ENCODE data around the gene PRKN.
"Not testable (repeated sequence)": the region's sequence is repeated elsewhere in the genome, so short reads cannot be mapped to it uniquely, and the experiment has no call there.

PRKN gene

DNA sequence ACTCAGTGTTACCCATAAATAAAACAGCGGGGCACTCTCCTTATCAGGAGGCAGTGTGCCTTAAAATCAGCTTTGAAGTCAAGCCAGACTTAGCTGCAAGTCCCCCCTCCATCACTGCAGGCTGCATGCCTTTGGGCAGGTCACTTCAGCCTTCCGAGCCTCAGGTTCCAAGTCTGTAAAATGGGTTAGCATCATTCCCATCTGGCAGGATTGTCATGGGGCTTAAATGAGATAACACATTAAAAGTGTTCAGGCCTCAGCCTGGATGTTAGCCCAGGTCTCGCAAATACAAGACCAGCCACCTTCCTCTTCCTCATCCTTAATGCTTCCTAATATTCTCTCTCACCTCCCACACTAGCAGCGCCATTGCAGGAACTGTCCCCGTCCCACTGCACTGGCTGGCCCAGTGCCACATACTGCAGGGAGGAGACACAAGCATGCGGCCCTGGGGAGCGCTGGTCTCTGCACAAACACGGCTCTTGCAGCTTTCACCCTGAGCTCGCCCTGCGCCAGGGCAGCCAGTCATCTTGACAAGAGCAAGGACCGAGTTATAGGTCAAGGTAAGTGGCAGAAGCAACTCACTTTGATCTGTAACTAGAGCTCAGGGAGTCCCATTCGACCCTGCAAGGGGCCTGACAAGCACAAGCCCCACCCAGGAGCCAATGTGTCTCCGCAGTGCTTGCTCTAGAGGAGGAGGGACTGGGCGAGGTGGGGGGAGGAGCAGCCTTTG, 889.1 kb downstream of the PRKN start:
- DNase-seq (ENCODE audit: low read depth) = no peak

DNA sequence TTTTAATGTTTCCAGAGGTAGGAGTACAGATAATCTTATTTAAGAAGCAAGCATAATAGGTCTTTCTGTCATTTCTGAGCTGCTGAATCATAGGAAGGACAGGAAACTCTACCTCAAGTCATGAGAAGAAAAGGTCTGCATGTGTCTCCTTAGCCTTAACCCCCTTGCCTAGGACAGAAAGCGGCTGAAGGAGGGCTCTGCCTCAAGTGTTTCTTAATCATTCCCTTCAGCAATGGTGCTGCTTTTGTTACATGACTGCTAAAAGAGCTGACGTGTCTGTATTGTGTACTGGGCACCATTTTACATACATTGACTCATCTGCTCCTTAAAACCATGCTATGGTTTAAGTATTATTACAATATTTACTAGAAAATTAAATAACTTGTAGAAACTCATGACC, 889.7 kb downstream of the PRKN start:
- peak; percentile 1 for DNase-seq (ENCODE audit: low read depth)

DNA sequence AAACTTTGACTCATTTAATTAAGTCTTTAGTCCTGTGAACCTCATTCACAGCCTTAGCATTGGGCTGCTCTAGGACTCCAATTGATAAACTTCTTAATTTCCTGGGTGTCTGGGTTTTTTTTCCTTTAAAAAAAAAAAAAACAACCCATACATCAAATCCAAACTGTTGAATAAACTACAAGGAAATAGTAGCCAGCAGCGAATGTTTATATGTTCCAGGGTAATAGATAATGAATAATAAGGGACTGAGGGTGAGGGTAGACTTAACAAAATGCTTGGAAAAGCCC, 890.2 kb downstream of the PRKN start:
- no peak for DNase-seq (ENCODE audit: low read depth)

DNA sequence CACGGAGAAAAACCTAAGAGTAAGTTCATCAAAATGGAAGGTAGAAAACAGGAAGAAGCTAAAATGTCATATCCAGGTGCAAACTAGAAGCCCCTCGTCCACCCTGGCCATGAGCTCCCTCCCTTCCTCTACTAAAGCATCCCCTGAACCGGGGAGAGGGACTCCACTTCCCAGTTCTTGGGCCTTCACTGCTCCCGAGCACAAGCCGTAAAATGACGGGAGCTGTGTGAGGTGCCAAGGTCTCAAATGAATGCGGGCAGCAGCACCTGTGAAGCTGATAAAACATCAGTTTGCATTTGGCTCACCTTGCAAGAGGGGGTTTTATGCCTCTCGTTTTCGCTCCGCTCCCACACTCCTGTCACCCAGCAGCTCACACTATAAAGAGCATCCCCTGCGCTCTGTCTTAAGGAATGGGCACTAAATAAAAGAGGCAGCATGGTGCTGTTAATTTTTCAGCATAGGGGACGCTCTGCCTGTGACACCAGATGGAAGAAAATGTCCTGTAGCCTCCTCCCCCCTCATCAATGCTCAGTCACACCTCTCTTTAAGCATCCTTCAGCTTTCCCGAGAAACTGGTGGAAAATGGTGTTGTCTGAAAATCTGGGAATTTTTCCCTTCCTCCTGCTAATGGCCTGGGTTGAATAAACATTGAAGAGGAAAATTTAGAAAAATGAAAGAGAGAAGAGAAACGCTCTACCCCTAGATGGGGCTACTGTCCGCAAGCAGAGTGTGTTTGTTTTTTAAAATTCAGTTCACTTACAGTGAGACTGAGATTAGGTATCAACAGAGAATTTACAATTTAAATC, 890.7 kb downstream of the PRKN start:
- peak; percentile 1 for DNase-seq (ENCODE audit: low read depth)

DNA sequence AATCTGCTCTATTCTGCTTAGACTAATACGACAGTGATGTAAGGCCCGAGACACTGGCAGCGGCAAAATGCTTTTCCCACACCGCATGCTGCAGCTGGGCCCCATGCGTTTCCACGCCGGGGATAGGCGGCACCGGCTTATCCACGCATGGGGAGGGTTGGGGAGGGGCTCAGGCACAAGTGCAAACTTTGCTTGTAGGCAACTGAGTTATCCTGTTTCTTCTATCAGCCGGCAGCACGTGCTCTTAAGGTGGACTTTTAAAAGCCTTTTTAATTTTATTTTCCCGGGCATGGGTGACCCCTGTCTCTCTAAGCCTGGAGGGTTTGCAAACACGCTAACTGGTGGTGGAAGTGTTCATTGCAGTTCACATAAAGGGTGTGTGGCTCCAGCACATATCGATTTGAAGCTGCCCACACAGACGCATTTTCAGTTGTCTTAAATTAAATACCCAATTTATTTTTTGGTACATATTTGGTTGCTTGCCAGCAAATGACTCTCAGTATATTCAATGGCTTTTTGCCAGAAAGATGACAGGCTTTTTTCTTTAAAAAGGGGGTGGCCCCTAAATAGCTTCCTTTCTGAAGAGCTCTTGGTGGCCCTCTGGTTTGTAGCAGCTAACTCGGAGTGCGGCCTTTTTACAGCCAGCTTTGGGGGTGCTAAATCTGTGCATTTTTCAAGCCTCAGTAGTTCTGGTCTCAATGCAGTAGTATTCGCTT, 891.9 kb downstream of the PRKN start:
- DNase-seq (ENCODE audit: low read depth) = peak; percentile 1

DNA sequence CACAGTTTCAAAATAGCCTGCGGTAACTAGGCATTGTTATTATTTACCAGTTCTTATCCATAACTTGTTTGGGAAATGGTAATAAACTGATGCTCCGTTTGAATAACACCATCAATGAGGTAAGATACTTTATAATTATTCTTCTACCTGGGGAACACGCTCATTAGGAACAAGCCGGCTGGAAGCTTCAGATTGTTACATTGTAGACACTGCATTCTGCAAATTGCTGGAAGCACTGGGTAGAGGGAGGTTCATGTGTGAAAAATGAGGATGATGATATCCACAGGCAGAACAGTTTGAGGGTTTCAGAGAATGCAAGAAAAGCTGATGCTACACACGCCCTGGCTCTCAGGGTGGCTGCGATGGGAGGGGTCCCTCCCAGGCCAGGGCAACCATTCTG, 893.1 kb downstream of the PRKN start:
- DNase-seq (ENCODE audit: low read depth) = no peak

DNA sequence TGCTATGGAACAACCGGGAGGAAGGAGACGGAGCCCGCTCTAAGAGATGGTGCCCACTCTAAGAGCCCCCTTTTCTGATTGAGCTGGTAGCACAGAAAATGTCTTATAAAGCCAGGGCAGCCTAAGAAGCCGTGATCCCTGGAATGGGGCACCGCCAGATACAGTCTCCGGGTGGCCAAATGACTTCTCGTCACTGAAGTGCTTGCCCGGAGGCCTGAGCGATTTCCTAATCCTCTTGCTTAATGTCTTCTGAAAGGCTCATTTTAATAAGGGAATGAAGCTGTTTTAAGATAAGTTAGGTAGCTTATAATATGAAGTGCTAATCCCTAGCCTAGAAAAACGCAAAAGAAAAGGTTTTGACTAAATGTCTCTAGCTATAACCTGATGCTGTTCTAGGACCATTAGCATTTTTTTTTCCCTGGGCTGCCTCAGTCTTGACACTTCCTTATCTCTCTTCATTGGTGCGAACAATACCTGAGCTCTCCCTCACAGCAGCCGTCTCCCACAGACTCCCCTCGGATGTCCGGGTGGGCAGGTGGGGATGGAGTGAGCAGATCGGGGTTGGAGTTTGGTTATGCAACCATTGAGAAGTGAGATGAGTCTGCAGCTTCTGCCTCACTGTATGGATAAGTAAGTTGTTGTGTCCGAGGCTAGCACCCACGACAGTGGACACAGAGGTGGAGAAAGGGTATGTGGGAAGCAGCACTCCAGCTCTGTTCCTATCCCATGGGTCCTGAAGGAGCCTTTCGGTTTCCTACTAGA, 894.3 kb downstream of the PRKN start:
- no peak for DNase-seq (ENCODE audit: low read depth)

DNA sequence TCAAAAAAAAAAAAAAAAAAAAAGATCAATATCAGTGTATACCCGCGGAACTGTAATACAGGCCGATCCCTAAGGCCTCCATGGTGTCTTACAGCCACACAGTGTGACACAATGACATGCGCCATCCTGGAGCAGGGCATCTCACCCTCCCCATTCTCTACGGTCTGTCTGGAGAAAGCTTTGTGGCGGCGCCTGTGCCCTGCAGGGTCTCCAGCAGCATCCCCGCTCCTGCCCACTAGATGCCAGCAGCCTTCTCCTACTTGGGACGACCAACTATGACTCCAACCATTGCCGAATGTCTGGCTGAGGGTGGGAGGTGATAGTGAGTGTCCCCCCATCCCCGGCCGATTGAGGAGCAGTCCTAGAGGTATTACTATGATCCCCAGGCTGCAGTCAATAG, 894.9 kb downstream of the PRKN start:
- DNase-seq (ENCODE audit: low read depth) = no peak

DNA sequence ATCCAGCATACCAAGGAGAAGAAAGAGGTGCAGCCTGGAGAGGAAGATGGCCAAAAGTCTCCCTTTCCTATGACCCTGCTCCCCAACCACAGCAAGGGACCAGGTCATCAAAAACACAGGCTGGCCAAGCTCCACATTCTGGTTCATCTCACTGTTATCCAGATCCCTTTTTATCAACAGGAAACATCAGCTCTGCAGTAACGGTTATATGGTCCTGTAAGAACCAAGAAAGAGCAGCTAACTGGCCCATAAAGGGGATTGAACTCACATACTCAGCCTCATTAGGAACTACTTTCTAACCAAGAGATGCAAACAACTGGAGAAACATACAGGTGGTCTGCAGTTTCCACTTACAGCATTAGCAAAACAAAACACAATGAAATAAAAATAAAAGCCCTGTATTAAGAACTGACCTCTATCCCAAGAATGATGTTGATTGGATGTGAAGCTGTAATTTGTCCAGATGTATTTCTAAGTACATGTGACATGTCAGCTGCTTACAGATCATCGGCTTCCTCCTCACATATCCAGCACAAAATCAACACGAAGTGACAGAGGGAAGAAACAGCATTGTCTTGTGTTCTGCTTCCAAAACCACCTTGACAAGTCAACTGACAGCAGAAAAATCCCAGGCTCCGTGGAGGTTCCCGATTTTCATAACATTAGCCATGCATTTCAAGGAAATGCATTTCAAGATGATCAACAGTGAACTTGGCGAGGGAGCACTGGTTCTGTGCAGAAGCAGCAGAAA, 896.5 kb downstream of the PRKN start:
- no peak for DNase-seq (ENCODE audit: low read depth)

DNA sequence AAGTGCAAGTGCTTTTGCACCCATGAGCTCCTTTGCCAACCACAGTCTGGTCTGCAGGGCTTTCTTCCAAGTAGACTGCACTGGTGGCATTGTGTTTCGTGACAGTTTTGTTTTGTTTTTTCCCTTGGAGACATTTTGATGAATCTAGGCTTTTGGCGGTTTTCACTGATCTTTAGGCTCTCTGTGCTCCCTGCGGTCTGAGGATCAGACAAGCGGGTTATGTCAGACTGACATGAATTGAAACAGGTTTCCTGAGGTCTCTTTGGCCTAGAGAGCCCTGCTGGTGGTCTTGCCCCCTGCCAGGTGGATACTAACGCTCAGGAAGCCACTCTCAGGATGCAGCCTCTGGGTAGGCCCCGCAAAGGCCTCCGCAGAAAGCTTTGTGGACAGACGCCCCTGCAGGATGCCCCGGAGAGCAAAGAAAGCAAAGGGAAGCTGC, 898.3 kb downstream of the PRKN start:
- DNase-seq (ENCODE audit: low read depth) = no peak

DNA sequence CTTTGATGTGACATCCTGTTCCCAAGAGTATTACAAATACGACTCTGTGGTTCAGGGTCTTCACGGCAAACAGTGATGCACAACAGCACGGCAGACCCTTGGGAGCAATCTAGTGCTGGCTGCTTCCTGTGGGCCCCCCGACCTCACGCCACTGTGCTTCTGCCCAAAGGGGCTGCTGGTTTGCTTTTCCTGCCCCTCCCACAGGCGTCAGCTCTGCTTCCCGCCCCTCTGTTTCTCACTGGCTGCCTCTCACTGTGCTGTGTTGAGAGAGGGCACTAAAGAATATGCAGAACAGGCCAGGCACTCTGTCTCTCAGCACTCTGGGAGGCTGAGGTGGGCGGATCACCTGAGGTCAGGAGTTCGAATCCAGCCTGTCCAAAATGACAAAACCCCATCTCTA, 899.2 kb downstream of the PRKN start:
- DNase-seq (ENCODE audit: low read depth) = no peak

DNA sequence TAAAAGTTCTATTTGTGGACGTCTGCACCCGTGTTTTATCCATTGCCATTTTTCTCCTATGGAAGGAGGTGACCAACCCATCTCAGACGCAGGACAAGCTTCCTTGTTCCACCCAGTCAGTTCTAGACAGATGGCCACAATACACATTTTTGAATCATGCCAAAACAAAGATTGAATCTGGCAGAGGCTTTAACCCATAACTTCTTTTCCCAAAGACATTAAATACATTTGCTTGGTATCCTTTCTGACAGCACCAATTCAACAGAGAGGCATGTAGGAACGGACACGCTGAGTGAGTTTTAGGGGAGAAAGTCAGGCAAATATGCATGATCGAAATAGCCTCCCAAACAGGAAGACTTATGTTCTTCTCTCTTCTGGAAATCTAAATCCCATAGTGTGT, 901.1 kb downstream of the PRKN start:
- no peak for DNase-seq (ENCODE audit: low read depth)

DNA sequence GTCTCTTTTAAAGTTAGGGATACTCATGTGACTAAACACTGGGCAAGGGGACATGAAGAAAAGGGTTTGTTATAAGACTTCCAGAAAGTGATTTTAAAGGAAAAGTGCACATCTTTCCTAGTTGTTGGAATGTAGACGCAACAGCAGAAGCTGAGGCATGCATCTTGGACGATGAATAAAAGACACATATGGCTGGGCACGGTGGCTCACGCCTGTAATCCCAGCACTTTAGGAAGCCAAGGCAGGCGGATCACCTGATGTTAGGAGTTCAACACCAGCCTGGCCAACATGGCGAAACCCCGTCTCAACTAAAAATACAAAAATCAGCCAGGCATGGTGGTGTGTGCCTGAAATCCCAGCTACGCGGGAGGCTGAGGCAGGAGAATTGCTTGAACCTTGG, 905.4 kb downstream of the PRKN start:
- not testable (repeated sequence) for DNase-seq (ENCODE audit: low read depth)

DNA sequence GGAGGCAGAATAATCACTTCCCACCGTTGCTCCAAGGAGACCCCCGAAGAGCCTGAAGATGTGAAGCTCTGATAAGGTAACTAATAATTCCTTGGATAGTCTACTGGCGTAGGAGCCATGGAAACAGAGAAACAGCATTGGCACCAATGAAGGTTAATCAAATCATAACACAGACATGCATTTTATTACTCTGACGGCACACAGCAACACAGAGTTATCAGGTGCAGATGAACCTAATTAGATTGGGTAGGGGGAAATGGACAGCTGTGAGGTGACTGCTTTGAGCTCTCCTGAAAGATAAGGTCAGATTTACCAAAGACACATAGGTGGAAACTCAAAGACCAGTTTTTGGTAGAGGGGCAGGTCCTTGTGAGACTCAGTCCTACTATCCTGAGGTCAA, 909.7 kb downstream of the PRKN start:
- DNase-seq (ENCODE audit: low read depth) = no peak

DNA sequence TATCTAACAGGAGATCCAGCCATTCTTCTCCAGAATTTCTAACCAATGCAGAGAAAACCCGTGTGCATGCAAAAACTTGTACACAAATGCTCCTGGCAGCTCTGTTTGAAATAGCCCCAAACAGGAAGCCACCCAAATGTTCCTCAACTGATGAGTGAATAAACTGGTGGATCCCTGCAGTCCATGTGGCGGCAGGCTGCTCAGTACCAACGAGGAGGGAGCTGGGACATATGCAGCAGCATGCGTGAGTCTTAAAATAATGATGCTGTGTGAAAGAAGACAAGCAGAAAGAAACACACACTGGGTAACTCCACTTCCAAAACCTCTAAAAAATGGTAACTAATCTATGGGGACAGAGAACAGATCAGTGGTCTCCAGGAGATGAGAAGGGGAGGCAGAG, 911.6 kb downstream of the PRKN start:
- no peak for DNase-seq (ENCODE audit: low read depth)

DNA sequence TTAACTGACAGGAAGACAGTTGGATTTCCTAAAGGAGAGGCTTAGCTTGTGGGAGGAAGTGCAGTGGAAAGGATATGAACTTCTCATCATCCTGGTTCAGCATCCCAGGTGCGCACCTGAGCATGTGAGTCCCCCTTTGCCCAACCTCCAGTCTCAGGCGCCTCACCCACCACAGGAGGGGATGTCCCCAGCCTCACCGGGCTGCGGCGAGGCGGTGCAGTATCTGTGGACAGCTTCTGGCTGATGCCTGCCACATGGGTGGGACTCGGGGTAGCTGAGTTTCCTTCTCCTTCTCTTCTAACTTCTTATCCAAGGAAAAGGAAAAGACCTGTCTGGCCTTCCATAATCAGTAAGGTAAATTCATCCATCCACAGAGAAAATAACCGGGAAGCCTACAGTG, 914.4 kb downstream of the PRKN start:
- DNase-seq (ENCODE audit: low read depth) = no peak

DNA sequence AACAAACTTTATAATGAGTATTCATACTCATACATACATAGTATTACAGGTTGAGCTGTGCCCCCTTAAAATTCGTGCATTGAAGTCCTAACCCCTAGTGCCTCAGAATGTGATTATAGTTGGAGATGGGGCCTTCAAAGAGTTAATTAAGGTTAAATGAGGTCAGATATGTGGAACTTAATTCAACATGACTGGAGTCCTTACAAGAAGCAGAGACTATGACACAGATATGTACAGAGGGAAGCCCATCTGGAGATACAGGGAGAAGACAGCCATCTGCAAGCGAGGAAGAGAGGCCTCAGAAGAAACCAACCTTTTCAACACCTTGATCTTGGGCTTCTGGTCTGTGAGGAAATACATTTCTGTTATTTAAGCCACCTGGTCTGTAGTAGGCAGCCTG, 917.6 kb downstream of the PRKN start:
- DNase-seq (ENCODE audit: low read depth) = no peak

DNA sequence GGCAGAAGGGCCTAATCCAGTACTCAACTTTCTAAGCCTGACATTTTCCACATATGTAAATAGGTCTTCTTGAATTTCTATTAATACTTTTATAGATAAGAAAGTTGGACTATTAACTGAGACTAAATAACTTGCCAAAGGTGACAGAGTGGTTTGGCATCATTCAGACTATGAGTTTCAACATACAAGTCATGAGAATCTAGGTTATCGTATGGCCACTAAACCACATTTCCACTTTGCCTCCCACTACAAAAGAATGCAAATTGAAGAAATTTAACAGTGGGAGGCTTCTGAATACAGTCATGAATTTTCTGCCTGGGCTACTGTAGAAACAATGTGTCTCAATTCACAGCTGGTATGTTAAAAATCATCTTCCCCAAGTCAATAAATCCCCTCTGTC, 922.7 kb downstream of the PRKN start:
- DNase-seq (ENCODE audit: low read depth) = no peak

DNA sequence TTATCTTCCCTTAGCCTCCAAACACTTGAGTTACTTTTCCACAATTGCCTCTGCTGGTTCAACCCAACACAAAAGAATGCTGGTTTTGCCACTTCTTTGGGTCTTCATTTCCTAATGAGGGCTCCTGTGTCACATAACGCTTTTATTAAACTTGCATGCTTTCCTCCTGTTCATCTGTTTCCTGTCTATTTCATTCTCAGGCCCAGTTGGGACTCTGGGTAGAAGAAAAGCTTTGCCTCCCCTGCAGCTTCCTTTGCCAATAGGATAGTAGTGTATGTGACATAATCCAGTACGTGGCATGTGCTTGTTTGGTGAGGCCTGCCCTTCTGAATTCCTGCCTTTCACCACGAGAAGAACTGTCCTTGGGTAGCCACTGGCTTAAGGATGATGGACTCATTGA, 924.4 kb downstream of the PRKN start:
- DNase-seq (ENCODE audit: low read depth) = no peak

DNA sequence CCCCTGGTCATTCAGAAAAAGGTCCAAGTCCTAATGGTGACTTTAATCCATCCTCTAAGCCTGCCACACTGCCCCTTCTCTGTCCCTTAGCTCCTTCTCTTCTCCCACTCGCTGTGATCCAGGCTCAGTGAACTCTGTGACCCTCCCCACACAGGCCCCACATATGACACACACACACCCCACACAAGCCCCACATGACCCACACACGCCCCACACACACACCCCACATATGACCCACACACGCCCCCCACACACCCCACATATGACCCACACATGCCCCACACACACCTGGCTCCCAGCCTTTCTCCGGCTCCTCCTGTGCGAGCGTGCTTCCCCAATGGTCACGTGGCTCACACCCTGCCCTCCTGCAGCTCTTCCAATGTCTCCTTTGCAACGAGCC, 925.3 kb downstream of the PRKN start:
- no peak for DNase-seq (ENCODE audit: low read depth)

DNA sequence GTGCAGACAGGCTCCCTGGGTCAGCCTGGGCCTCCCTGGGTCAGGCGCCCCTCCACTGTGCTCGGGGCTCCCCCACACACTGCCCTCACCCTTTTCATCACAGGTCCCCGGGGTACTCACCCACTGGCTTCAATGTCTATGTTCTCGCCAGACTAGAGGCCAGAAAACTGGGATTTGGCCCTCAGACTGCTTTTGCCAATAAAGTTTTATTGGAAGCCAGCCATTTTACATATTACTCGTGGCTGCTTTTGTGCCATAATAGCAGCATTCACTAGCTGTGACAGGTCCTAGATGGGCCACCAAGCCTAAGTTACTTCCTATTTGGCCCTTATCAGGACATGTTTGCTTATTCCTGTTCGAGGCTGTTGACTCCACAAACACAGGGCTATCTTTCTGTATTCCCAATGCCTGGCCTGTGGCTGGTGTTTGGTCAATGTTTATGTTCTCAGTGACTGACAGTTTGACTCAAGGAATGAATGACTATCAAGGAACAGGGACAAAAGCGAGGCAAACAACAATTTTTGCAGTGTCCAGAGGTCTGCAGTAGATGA, 928.6 kb downstream of the PRKN start:
- DNase-seq (ENCODE audit: low read depth) = no peak

DNA sequence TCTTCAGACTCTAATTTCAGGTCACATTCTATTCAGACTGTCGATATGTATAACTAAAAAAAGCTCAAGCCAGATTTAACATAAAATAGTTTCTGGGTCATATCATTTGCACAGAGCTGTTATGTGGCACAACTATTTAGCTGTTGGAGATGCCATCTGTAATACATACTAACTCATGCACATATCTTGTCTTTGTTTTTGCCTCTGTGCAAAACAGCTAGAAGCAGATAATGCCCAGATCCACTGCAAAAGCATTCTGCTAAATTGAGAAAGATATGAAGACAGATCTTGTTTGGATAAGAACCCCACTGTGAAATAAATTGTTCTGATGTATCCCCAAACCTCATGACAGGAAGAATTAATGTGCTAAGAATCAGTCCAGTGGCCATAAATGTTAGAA, 930.9 kb downstream of the PRKN start:
- DNase-seq (ENCODE audit: low read depth) = no peak

Data from ELR (cell line).